Esophagus squamous epithelium (tissue), 5 donors: Measurements from ENCODE around the gene FHOD3. TPM values are rescaled to one million over a fixed set of nuclear protein-coding genes. Genes with fewer than 3 reads are reported as not detected.

ENCODE experiments used
- DNase-seq: peaks from one replicate; lab custom pipeline; 2025; lab: John Stamatoyannopoulos, UW
- H3K27ac ChIP-seq, 4 donors: fragments of 200-600 bp; sonication (generic); one replicate each; pipeline ENCODE4 v1.5.1; 2016 to 2019; ENCODE audit warnings: mild to moderate bottlenecking in 1 of 4
- H3K27me3 ChIP-seq, 4 donors: fragments of 200-600 bp; sonication (generic); 1 replicate in 3 of 4; 2 replicates in 1 of 4; pipeline versions ENCODE4 v1.5.1 to v1.6.0; 2017 to 2021; ENCODE audit warnings: antibody characterized with exemption in 1 of 4
- H3K36me3 ChIP-seq, 3 donors: fragments of 200-600 bp; sonication (generic); one replicate each; pipeline ENCODE4 v1.5.1; 2016 to 2019
- H3K4me1 ChIP-seq, 3 donors: fragments of 200-600 bp; sonication (generic); one replicate each; pipeline ENCODE4 v1.5.1; 2017 to 2019
- H3K4me3 ChIP-seq, 4 donors: fragments of 200-600 bp; sonication (generic); 1 replicate in 3 of 4; 2 replicates in 1 of 4; pipeline ENCODE4 v1.5.1; 2016 to 2019; ENCODE audit warnings: mild to moderate bottlenecking in 2 of 4, moderate library complexity in 1 of 4
- H3K9me3 ChIP-seq, 3 donors: fragments of 200-600 bp; sonication (generic); one replicate each; pipeline ENCODE4 v1.5.1; 2016 to 2019
- CTCF ChIP-seq, 6 experiments: fragments of 450-650 bp in 4 of 6; fragments of 200-600 bp in 2 of 6; sonication (generic) in 2 of 6; IDR thresholded peaks; one replicate each; pipeline ENCODE4 v1.5.1; 2016 to 2019; ENCODE audit warnings: antibody characterized with exemption in 6 of 6, mild to moderate bottlenecking in 4 of 6, moderate library complexity in 4 of 6
- POLR2A ChIP-seq, 4 donors: fragments of 450-650 bp; IDR thresholded peaks; one replicate each; pipeline ENCODE4 v1.6.1; 2017; ENCODE audit warnings: antibody characterized with exemption in 4 of 4, mild to moderate bottlenecking in 4 of 4, moderate library complexity in 3 of 4
- WGBS, 2 donors: methylation state at CpG; one replicate each; pipeline ENCODE4 v1.1.5; 2018; 5-methylcytosine and 5-hydroxymethylcytosine counted together
- intact Hi-C: fragments of 100-400 bp; cut with DNase I; formaldehyde crosslinking; loops from one replicate; pipeline ENCODE4 v1.15.0; 2022
- total RNA-seq, 4 donors: library from RNA; depleted of rRNA; stranded (reverse); fragments of >200 nt; gene quantifications; one replicate each; pipeline ENCODE4 v1.1.0, GENCODE V29; 2016
- donor health status: DM: yes; HTN: yes; CAD: no.

FHOD3 gene
- total RNA-seq, 4 donors from 2014 or later = 3.1 to 29.6 (median 5.7) TPM

- H3K4me3 ChIP-seq = no peak overlapping the region
- no peak for DNase-seq
- TF ChIP-seq POLR2A (IDR thresholded peaks at IDR 0.05) (no peak), CTCF (IDR thresholded peaks at IDR 0.05) (no peak)
- peaks cover 0 to 6% (median 0%) of the 10 kb centered on the region in 3 donors for H3K36me3 ChIP-seq
- peaks cover 0 to 31% (median 0%) of the 10 kb centered on the region in 3 donors for H3K4me1 ChIP-seq
- no peak overlapping the region for H3K27ac ChIP-seq
- intact Hi-C loops = no loop called here
- WGBS, 2 donors = 86 to 95% methylated on average over 5 to 6 of the region's 6 CpGs
- no peaks in the 10 kb centered on the region for H3K9me3 ChIP-seq
- H3K27me3 ChIP-seq = no peaks in the 10 kb centered on the region
Observed at GRCh38 chr18:36709315-36709714, 411.8 kb downstream of the FHOD3 start.

- no peak for DNase-seq
- no peak for TF ChIP-seq CTCF (IDR thresholded peaks at IDR 0.05)
- no peaks in the 10 kb centered on the region for H3K27me3 ChIP-seq
- intact Hi-C loops = no loop called here
- H3K4me3 ChIP-seq = no peak overlapping the region
- H3K36me3 ChIP-seq = peaks cover 0 to 6% (median 0%) of the 10 kb centered on the region in 3 donors
- 65 to 74% methylated on average over 6 of the region's 6 CpGs for WGBS, 2 donors
- H3K4me1 ChIP-seq = peaks cover 0 to 22% (median 0%) of the 10 kb centered on the region in 3 donors
- H3K9me3 ChIP-seq = no peaks in the 10 kb centered on the region
- H3K27ac ChIP-seq = peak overlapping the region in 1 of 4 donors; percentile 34
Observed at GRCh38 chr18:36711014-36711725, 413.7 kb downstream of the FHOD3 start.

GRCh38 chr18:36711813-36712444, 414.4 kb downstream of the FHOD3 start:
- Histone ChIP-seq H3K4me3 (no peak overlapping the region), H3K4me1 (peaks cover 0 to 20% (median 0%) of the 10 kb centered on the region in 3 donors), H3K9me3 (no peaks in the 10 kb centered on the region), H3K36me3 (peaks cover 0 to 6% (median 0%) of the 10 kb centered on the region in 3 donors), H3K27ac (peak overlapping the region in 1 of 4 donors; percentile 34), H3K27me3 (no peaks in the 10 kb centered on the region)
- no peak for DNase-seq
- intact Hi-C loops = no loop called here
- 46 to 74% methylated on average over 6 of the region's 6 CpGs for WGBS, 2 donors
- TF ChIP-seq POLR2A (IDR thresholded peaks at IDR 0.05) (no peak), CTCF (IDR thresholded peaks at IDR 0.05) (no peak)

- no peak overlapping the region for H3K4me3 ChIP-seq
- WGBS, 2 donors = 76 to 98% methylated on average over 3 of the region's 3 CpGs
- intact Hi-C loops = no loop called here
- no peaks in the 10 kb centered on the region for H3K27me3 ChIP-seq
- H3K27ac ChIP-seq = no peak overlapping the region
- no peak for DNase-seq
- H3K9me3 ChIP-seq = no peaks in the 10 kb centered on the region
- H3K36me3 ChIP-seq = no peaks in the 10 kb centered on the region
- TF ChIP-seq CTCF (IDR thresholded peaks at IDR 0.05) (no peak), POLR2A (IDR thresholded peaks at IDR 0.05) (no peak)
- H3K4me1 ChIP-seq = peaks cover 0 to 11% (median 0%) of the 10 kb centered on the region in 3 donors
Observed at GRCh38 chr18:36714476-36714875, 417.0 kb downstream of the FHOD3 start.

GRCh38 chr18:36717422-36718110, 420.1 kb downstream of the FHOD3 start:
- H3K4me3 ChIP-seq = no peak overlapping the region
- no peaks in the 10 kb centered on the region for H3K27me3 ChIP-seq
- WGBS, 2 donors = 92 to 95% methylated on average over 6 to 10 of the region's 12 CpGs
- peaks cover 0 to 5% (median 0%) of the 10 kb centered on the region in 3 donors for H3K4me1 ChIP-seq
- H3K27ac ChIP-seq = no peak overlapping the region
- TF ChIP-seq CTCF (IDR thresholded peaks at IDR 0.05) (no peak), POLR2A (IDR thresholded peaks at IDR 0.05) (no peak)
- DNase-seq = no peak
- no peaks in the 10 kb centered on the region for H3K36me3 ChIP-seq
- intact Hi-C loops = no loop called here
- no peaks in the 10 kb centered on the region for H3K9me3 ChIP-seq
